HS-27A (cell line): ENCODE measurements around the gene CACNA2D3.

Experiments used
- DNase-seq: peaks from one replicate; pipeline ENCODE4 v3.0.0-alpha.2; 2012; ENCODE audit warnings: low read depth, missing footprints

Gene CACNA2D3

DNA sequence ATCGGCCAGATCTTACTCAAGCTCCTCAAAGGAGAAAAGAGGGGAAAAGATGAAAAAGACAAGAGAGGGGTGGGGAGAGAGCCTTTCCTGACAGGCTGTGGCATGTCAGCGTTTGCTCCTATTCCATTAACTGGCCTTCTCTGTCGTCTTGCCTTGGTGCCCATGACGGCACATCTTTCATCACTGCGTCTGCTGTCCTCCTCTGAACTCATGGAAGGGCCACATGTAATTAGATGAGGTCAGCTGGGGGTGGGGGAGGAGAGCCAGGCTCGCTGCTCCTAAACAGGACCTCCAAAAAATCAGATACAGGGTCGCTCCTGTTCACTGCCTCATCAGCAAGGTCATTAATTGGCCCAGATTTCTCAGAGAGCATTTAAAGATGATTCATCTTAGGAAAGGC lies 755.8 kb downstream of the CACNA2D3 start:
- DNase-seq, result no peak

DNA sequence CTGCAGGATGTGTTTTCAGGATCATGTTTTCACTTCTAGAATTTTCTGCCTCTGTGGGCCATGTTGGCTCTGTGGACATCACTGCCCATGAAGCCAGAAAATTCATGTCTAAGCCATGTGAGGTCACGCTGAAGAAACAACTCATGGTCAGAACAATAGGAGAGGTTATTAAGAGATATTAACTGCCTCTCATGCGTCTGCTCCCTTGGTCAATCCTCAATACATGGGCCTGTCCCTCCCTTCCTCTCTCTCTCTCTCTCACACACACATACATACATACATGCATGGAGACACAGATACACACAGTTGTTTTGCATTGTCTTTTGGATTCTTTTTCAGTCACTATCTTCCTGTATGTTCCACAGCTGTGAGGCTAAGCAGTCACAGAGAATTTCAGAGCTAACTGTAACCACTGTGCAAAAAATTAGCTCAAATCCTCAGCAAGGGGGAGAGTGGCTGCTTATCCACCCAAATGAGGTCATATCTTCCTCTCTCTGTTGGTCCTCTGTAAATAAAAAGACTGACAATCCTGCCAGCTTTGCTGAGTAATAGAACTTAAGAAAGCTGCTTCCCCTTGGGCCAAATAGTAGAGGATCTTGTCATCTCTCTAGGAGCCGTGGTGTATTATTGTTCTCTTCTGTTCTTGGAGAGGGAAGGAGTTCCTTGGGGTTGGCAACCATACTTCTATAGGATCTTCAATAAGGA lies 759.9 kb downstream of the CACNA2D3 start:
- DNase-seq, result no peak

DNA sequence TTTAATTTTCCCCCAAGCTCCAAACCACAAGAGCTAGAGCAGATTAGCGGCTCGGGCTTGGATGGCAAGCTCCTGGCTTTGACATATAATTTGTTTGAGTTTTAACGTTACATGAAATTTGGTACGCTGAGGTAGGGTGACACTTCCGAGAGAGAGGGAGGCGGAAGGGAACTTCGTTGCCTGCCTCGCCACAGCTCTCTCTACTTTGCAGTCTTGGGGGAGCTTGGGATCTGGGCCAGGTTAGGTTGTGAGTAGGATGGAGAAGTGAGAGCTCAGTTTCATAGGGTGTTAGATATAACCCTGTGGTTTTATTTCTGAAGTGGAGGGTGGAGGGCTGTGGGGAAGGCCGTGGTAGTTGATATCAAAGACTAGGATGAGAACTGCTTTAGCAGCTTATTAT lies 765.8 kb downstream of the CACNA2D3 start:
- DNase-seq, result no peak

DNA sequence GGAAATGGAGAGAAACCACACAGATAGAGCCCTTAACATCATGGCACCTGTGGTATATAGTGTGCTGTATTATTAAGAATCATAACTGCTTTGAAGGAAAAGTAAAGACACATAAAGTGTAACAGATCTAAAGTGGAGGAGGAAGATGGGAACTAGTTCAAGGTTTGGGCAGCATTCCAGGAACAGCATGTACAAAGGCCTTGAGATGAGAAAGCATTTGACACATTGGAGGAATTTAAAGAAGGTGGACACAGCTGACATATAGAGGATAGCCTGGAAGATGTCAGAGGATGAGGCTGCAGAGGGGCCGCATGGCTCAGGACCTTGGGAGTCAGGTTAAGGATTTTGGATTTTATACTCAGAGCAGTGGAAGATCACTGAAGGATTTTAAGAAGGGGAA lies 766.5 kb downstream of the CACNA2D3 start:
- DNase-seq, result no peak

DNA sequence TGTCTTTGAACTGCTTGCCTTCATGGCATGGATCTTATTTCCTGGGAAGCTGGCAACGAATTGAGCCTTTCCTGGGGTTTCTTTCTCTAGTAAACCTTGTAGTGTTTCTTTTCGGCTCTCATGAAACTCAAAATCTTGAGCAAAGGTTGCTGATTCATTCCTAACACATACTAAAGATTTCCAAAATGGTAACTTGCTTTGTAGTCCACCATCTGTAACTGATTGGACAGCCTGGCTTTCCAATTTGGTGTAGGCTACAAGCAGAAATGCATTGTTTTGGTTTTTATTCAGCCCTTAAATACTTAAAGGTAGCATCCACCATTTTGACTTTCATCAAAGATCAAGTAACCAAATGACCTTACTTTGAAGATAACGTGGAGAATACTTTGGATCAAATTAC lies 767.4 kb downstream of the CACNA2D3 start:
- DNase-seq, result no peak

DNA sequence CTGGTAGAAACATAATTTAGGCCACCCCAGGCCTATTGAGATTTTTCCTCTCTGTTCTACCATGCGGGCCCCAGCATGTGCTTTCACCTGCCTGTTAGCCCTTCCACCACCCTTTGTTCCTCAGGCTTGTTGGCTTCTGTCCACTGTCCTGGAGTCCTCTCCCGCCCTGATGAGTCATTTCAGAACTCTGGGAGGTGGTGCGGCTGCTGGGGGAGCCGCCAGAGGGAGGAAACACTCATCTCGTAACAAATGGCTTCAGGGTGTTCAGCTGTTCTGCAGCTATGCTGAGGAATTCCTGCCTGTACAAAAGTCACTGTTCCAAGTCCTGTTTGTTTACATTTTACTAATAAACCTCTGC lies 769.2 kb downstream of the CACNA2D3 start:
- DNase-seq, result peak; percentile 82

DNA sequence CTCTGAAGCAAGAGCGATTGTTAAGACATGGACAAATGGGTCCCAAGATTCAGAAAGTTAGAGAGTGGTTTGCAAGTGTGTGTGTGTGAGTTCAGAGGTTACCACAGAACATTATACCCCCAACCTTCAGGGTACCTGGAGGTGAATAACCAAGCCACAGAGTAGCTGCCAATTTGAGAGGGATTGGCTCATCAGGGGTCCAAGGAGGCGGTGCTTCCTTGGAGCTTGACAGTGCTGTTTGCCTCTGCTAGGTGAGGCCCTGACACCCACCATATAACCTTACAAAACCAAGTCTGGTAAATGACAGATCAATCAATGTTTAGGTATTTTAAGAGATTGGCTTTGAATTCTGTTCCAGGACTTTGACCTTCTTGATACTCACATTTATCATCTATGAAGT lies 769.8 kb downstream of the CACNA2D3 start:
- no peak for DNase-seq

DNA sequence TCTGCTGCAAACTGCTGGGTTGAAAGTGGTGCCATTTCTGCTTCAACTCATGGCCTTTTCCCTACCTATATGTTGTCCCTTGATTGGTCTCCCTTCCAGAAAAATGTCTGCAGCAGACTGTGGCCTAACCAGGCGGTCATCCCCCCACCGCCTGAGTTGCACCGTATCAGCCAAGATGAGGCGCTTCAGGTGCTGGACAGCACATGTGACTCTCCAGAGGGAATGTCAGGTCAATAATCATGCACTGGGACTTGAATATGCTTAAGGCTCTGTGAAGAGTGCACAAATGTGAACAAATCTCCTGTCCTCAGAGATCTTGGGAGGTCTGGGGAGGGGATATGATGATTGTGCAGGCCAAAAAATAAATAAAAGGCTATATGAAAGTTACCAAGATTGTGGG lies 773.3 kb downstream of the CACNA2D3 start:
- no peak for DNase-seq

DNA sequence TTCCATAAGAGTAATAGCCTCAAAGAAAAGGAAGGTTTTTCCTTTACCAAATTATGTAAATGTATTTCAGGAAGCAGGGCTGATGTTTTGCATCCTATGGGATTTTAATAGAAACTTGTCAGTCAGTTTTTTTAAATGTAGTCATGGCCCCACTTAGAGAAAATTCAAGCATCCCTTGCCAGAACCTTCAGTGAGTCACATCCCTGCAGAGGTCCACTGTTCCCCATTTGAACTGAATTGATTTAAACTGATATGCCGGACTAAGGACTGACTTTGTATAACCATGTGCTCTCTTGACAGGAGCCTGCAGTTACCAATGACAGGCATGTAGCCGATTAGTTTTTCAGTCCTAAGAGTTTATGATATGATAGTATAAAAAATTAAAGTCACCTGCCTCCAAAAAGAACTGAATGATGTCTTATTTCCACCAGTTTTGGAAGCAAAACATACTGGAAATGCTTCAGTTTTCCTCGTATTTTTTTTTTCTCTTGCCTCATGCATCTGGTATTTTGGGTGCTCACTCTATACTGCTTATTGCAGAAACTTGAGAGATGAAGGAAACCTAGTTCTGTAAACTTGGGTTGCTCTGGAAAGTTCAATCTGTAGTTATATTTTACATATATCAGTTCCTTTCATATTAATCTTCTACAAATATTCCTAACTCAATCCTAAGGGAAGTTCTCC lies 774.8 kb downstream of the CACNA2D3 start:
- DNase-seq, result no peak

DNA sequence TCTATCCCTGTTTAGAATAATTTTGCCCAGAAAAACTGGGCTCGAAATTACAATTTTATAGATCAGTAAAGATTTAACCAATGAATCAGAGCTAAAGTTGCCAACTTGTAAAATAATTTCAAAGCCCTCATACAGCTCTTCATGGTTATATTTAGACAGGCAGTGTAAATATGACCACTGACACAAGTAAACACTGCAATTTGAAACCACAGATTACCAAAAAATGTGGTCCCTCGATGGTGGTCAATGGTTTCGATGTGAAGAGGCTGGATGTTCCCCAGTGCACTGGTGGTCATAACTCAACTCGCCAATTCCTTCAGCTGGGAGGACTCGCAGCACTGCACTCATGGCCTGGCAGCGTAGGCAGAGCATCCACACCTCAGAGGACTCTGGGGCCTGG lies 776.9 kb downstream of the CACNA2D3 start:
- no peak for DNase-seq

DNA sequence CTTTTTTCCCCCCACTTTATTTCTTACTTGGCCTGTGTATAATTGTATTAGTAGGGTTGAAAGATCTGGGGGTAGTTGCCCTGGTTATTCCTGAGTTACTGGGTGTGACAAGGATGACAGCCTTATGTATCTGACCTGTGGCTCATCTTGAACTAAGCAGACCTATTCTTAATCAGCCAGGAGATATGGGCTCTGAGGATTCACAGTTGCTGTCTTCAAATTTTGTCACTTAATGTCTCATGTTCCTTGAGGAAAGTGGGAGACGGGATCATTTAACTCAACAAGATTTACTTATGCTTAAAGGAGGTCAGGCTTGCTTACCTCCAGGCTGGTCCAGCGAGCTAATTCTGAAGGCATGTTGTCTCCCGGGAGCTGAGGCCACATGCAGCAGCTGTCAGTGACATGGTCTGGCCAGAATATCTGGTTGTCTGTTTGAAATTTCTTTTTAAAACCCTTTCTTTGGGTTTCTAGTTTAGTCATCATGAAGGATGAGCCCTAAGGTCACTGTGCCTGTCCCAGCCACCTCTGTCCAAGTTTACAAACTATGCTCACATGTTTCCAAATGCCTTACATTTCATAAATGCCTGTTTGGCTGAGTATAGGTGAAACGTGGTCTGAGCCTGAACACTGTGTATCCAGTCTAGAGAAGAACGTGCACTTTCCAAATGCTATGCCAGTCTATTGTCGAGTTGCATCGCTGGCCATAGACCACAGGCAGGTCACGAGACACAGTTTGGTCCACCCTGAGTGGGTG lies 778.7 kb downstream of the CACNA2D3 start:
- DNase-seq, result no peak

DNA sequence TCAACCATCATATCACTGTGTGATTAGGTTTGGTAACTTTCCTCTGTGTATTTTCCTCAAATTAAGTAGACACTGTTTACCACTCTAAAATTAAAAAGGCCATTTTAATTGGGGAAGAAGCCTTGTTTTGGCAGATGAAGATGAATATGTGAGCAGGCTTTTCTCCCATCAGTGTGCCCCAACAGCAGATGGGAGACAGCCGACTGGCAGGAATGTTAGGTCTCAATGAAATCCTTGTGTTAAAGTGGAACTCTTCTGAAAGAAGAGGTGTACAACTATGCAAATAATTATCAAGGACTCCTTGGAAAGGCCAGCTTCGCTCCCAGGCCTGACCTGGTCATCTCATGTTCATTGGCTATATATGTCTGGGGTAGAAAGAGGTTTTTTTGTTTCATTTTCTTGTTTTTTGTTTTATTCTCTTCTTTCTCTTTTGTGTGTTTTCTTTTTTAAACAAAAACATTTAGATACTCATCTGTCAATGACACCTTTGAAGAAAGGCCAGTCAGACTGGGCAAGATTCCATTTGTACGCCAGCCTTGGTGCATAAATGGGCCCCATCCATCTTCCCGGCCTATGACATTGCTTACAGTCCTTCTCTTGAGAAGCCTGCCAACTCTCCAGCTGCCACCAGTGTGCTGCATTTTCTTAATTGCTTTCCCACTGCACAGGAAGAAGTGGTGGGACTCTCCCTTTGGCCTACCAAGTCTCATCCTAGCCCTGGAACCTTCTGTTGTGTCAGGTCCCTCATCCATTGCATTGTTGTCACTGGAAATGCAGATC lies 779.7 kb downstream of the CACNA2D3 start:
- no peak for DNase-seq

DNA sequence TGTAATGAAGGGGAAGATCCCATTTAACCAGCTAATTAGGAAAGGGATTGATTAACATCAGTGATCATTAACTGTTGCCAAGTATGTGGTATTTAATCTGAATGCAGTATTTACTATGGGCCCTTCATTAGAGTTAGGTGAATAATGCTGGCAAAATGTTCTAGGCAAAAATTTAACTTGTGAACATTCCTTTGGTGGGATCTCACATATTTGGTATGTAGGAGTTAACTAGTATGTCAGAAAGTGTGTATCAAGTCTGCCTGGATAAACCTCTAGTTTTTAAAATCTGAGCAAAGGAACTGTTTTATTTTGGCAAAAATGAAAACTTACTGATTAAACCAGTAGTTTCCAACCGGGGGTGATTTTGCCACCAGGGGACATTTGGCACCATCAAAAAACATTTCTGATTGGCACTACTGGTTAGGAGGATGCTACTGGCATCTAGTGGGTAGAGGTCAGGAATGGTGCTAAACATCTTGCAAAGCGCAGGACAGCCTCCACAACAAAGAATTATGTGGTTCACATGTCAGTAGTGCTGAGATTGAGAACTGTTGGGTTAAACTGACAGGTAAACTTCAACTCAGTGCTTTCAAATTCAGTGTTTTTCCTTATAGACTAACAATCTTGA lies 783.0 kb downstream of the CACNA2D3 start:
- no peak for DNase-seq

DNA sequence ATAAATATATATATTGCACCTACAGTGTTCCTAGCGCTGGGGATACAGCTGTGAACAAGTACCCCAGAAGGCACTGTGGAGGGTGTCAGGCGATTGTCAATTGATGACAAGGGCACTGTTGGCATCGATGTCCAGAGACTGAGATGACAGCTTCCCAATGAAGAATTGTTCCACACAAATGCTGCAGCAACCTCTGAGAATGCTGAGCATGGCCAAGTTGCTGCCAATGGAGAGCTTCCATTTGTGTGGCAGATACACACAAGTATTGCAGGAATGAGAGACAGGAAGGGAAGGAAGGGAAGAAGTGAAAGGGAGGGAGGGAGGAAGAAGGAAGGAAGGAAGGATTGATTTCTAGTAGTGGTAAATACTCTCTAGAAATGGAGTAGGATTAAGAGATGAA lies 783.6 kb downstream of the CACNA2D3 start:
- DNase-seq, result no peak

DNA sequence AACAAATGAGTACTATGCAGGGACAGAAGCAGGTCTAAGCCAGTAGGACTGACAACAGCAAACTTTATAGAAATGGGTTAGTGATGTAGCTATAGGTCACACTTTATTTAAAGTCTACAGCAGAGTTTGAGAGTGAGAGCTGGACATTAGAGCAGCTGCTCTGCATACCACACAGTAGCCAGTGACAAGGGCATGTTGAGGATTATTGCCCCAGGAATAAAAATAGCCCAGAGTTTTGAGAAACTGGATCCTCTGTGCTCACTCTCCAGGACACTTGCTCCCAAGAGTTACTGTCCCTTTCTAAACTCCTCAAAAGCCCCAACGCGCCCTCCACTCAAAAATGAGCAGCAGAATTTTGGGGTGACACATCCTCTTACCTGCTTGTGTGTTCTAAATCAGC lies 784.4 kb downstream of the CACNA2D3 start:
- no peak for DNase-seq

DNA sequence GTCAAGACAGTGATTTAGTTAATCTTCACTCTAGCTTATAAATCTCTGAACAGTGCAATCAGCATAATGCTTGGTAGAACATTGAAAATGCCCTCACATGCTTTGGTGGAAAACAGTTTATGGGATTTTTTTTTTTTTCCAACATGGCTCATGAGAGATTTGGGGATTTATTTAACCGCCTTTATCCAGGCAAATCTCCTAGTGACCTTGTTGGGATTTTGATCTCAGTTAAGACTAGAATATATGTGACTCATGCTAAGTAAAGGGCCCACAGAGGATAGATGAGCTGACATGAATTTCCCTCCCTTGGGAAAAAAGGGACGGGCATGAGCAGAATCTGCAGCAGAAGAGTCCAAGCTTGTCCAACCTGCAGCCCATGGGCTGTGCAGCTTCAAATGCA lies 786.8 kb downstream of the CACNA2D3 start:
- no peak for DNase-seq

DNA sequence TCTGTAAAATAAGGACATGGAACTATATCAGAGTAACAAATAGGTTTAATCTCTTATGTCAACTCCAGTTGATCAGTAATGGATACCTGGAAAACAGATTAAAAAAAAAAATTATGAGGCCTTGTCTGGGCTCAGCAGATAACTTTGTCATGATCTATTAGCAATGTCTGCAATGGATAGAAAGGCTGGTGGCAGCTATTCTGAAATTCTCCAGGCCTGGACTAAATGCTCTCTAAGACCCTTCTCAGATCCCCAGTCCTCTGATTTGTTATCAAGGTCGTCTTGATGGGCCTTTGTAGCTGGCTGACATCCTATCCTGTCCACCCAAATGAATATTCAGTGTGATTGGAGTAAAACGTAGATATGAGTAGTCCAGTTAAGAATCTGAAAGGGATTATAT lies 791.8 kb downstream of the CACNA2D3 start:
- DNase-seq, result no peak

DNA sequence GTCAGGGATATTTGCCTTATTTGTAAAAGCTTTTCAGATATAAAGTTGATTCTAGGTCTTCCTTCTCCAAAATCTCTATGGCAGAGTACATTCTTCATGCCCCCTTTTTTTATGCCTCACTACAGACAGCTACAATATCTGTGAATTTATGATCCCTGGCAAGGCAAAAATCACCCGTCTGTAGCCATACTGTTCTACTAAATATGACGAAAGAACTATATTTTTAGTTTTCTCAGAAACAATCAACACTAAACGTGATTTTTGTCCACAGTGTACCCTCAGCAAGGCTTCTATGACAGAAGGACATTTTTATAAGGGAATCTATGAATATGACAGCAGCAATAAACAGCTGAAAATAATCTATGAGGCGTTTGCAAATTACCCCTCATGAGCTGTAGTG lies 792.8 kb downstream of the CACNA2D3 start:
- DNase-seq, result no peak

DNA sequence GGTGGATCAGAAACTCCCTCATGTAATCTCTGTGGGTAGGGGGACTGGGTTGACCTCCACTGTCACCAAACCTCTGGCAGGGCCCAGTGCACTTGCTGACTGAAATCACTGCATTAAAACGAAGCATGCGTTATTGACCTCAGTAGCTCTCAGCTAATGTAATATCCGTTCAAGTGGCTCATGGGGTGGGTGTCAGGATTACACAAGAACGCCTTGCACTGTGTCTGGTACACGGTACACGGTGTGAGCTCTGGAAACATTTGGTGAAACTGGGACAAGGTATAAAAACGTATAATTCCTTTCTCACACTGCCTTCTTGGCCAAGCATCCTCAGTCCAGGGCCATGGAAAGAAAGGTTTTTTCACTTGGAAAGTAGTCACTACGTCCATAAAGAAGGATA lies 793.6 kb downstream of the CACNA2D3 start:
- DNase-seq, result no peak

DNA sequence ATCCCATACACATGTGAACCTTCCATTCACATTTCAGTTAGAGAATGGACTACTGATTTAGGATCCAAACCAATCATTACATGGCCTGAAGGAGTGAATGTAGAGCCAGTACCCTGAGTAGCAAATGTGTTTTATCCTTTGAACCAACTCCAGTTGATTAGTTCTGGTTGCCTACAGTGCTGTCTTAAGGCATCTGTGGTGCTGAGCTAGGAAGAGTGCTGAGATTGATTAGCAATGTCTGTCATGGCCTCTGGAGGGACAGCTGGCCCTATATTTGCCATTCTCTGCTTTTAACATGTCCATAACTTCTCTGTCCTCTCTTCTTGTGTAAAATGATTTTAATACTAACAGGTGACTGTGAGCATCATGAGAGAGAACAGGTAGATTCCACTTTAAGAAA lies 794.4 kb downstream of the CACNA2D3 start:
- no peak for DNase-seq

DNA sequence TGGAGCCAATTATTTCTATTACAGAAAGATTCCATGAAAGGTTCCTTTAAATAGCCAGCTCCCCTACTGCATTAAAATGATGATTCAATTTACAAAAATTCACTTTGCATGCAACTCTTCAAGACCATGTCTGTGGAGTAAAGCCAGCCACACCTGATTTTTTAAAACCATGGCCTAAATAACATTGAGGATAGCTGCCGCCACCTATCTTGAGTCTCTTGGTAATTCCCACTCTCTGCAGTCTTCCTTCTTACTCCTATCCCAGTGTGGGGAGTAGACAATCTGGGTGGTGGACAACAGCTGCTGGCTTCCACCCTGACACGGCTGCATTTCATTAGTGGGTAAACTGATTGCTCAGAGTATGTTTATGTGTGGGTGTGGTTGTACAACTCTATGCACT lies 794.8 kb downstream of the CACNA2D3 start:
- no peak for DNase-seq

DNA sequence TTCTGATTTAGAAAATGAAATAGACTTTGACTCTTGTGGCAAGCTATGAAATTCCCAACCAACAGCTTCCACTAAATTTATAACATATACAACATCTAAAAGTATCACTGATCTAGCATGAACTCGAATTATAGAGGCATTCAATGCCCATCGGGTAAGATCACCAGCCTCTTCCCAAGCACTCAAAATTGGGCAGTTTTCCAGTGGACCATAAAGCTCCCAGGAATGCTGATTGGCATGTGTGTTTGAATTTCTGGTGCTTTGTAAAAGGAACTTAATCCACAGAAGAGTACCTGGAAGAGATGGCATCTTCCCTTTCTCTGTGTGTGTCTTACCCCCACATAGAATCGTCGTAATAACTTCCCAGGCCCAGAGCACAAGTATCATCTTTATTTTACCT lies 795.5 kb downstream of the CACNA2D3 start:
- peak; percentile 66 for DNase-seq
